Erythroblast (primary cell): ENCODE data around the gene GCC2.

Source experiments
- GATA1 ChIP-seq: IDR thresholded peaks from 2 replicates; pipeline ENCODE4 v1.6.1; 2011; ENCODE audit warnings: low read depth, mild to moderate bottlenecking, control low read depth, low read length, moderate library complexity
- POLR2A ChIP-seq: IDR thresholded peaks from 2 replicates; pipeline ENCODE4 v1.6.1; 2011; ENCODE audit warnings: mild to moderate bottlenecking, low read length

DNA sequence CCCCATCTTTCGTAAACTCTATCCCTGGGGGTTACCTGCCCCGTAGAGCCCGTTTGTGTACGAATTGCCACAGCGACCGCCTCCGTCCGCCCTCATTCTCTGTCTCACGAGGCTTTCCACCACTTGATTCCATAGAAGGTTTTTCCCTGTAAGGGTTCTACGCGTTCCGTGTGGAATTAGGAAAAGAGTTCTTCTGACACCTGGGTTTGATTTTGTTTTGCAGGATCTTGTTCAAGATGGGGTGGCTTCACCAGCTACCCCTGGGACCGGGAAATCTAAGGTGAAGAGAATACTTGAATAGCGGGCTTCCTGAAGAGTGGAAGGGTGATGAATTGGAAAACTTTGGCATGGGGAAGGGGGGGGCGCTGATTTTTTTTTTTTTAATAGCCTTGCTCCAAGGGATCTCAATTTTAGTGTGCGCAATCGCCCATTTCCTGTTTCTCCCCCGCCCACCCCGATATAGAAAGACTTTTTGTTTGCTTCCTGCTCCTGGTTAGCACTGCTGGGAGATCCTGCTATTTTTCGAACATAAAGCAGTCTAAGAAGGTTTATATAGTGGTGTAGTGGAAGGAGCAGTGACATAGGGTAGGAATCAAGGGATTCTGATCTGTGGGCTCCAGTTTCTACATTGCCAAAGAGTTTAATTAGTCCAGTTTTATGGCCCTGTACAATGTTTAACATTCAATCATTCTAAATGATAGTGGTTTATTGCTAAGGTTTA lies 564 bp downstream of the GCC2 start:
- TF ChIP-seq POLR2A (peak; percentile 59), GATA1 (no peak)
